NCI-H2029 treated with DMSO at 0.1 percent for 48 hours (cell line): ENCODE results near the gene CSNK1E.

ENCODE experiments used
- DNase-seq: peaks from one replicate; lab custom pipeline; 2025; lab: John Stamatoyannopoulos, UW

CSNK1E gene

DNA sequence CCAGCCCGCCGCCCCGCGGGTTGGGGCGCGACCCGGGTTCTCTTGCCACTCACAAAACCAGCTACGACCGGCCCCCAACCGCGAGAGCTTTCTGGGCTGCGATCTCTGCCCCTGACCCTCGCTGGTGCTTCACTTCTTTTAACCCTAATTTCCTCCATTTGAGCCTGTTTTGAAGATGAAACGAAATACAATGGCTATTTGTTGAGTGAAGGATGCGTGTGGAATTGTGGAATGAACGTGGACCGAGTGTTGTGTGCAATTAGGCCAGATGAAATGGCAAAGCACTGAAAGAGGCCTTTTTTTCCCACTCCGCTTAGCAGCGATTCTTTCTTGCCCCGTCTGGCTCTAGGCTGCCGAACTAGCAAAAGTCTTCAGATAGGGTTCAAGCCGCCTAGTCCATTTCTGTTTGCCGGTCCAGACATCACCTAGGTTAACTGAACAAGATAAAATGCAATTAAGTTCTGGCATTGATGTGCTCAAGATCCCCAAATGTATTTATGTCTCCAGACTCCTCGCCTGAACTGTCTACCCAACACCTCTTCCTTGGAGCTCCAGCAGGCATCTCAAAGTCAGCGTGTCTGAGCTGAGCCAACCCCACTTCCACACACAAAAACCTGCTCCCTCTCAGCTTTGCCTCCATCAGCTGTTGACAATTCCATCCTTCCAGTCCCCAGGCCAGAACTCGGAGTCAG, 44.0 kb downstream of the CSNK1E start:
- no peak for DNase-seq

DNA sequence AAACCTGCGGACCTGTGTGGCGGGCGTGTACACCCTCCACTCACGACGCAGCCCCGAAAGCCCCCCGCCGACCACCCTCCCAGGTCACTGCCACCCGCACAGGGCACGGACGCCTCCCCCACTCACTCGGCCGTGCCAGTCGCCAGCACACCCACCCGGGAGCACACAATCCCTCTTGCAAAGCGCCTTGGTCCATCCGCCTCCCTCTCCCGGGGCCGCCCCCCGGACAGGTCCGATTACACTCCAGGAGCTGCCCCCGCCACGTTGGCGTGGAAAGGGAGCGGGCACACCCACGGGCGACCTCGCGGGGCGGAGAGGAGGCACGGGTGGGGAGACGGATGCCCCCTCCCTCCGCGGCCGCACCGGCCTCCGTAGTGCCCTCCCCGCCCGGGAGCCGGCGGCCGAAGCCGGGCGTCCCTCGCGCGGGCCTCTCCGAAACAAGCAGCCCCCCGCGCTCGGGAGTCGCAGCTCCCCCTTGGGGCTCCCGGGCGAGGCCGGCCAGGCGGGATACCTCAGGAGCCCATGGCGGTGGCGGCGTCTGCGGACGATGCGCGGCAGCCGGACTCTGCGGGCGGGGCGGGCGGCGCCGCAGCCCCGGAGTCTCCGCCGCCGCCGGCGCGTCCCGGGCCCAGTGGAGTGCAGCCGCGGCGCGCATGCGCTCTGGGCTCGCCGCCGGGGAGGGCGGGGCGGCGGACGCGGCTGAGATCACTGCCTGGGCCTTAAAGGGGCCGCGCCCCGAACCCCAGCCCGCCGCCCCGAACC, 44.7 kb downstream of the CSNK1E start, which contains the start of gene TMEM184B:
Gene TMEM184B, minus strand, starts transcription at position 638 of the 762 bp plus-strand sequence. CDS start 25,049 bp downstream, outside the sequence.
- DNase-seq: peak; percentile 24

DNA sequence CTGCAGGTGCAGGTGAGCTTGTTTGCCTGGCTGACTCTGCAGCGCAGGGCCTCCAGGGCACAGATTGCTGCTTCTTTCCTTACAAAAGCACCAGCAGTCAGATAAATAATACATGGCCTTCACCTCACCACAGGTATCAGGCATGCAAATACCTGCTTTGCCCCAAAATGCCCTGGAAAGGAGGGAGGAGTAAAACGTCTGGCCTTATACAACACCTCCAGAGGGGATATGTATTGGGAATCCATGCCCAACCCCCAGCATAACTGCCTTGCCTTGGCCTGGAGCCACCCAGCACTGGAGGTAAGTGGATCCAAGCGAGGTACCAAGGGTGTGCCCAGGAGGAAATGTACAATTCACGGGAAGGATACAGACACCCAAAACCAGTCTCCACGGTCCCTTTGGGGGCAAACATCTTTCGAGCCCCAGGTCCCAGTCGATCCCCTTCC, 45.3 kb downstream of the CSNK1E start:
- peak; percentile 13 for DNase-seq

DNA sequence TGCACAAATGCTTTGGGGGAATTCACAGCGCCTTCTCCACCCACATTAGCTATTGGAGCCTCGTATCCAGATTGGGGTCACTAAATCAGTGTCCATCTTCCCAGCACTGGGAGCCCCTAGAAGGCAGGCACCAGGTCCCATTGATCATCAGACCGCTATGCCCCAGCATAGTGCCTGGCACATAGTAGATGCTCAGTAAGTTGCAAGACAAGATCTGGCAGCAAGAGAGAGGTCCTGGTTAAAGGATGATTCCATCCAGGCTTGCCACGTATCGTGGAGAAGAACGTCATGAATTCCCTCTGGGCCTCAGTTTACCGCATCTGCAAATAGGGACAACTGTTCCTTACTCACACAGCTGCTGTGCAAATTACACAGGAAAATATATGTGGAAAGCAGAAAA, 46.1 kb downstream of the CSNK1E start:
- no peak for DNase-seq

DNA sequence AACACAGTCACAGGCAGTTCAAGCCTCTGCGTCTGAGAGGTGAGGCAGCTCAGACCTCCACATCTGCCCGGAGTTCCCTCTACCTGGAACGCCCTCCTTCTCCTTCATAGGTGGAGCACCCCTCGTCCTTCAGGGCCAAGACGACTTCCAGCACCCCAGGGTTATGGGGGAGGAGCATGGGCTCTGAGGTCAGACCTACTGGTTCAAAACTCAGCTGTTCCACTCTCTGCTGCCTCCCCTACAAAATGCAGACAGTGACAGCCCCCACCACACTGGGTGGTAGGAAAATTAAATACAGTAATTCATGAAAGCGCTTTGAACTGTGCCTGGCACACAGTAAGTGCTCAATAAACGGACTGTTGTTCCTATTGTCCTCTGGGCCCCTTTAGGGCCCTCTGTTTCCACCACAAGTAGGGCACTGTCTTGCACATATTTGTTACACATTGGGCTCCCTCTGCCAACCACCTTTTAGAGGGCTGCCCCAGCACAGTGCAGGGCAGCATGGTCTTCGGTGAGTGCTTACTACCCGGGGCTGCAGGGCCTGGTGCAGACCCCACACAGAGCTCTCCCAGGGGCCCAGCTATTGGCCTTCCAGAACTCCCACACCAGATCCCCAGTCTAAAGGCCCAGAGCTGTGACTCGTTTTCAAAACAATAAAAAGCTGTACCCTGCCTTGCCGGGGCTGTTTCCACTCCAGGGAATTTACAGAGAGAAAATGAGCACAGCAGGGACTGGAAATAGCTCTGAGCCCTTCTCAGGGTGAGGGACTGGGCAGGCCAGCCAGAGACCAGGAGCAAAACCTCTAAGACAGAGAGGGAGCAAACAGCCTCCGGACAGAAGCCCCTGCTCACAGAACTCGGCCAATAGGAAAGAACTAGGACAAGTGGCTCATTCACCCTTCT, 46.9 kb downstream of the CSNK1E start:
- no peak for DNase-seq

DNA sequence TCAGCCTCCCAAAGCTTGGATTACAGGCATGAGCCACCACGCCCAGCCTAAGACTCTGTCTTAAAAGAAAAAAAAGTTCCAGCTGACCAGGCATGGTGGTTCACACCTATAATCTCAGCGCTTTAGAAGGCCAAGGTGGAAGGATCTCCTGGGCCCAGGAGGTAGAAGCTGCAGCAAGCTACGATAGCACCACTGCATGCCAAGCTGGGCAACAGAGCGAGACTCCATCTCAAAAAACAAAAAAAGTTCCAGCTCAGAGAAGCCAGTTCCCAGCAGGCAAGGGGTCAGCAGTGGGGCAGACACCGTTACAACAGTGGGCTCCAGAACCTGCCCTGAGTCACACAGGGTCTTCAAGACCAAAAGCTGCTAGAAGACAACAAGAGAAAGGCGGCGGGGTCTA, 47.8 kb downstream of the CSNK1E start:
- DNase-seq: no peak

DNA sequence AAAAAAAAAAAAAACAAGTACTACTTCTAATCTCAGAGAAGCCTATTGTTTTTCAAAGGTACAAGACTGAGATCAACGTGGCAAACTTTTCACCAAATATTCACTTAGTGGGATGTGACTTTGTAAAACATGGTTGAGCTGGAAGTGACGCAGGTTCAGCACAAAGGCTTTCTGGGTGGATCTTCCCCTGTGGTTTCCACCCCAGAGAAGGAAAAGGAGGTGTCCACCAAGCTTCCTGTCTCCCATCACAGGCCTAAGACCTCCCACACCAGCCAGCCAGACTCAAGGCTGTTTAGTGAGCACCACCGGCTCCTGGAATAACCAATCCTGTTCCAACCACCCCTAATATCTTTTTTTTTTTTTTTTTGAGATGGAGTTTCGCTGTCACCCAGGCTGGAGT, 50.1 kb downstream of the CSNK1E start:
- no peak for DNase-seq

DNA sequence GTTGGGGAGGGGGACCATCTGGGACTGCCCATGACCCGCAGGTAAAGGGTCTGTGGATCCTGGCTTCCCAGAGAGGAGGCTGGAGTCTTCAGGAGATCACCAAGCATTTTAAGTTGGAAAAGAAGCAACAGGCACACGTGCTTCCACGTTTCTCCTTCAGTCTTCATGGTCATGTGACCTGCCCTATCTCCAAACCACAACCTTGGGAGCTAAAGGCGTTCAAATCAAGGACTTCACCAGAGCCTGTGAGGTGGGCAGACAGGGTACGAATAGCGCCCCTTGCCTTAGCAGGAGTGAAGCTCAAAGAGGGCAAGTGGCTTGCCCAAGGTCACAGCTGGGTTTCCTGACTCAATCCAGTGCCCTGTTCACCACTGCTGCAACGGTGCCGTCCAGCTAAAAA, 51.1 kb downstream of the CSNK1E start:
- DNase-seq: no peak

DNA sequence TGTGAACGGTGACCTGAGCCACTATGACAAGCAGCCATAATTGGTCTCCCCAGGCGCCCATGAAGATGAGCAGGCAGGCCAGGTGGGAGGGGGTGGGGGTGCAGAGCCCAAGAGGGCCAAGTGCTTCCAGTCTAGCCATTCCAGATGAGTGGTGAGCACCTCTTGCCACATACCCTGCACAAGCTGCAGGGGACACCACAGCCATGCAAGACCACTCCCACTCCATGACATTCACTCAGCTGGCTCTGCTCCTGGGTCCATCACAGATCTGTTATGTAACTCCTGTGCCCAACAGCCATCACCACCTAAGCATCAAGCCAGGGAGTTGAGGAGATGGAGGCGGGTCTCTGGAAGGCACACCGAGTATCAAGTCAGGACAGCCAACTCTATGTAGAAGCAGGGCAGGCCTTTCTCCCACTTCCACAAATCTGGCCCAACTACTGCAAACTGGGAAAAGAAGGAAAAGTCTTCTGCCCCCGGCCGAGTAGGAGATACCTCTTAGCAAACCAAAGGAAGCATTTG, 52.9 kb downstream of the CSNK1E start:
- no peak for DNase-seq

DNA sequence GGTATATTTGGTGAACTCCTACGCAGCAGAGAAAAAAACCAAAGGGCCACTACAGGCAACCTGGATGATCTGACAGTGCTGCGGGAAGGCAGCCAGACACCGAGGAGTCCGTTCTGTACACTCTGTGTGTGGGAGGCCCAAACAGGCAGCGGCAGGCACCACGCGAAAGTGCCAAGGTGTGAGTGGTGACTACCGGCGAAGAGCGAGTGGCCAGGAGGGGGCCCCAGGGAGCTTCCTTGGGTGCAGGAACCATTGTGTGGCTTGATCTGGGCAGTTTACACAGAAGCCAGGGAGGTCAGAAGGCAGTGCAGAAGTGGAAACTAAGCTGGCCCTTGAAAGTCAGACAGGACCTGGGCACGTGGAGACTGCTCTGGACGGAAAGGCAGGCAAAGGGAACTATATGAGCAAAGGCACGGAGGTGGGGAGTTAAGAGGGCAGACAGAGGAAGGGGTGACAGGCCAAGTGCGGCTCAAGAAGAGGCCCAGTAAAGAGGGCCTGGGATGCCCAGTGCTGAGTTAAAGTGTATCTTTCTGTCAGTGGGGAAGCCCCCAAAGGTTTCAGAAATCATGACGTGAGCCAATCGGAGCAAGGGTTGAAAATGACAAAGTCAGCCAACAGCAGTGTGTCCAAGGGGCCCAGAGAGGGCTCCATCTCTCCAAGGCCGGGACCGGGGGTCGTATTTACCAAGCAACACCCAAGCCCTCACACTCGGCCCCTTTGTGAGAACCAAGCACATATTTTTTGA, 55.0 kb downstream of the CSNK1E start:
- DNase-seq: no peak

DNA sequence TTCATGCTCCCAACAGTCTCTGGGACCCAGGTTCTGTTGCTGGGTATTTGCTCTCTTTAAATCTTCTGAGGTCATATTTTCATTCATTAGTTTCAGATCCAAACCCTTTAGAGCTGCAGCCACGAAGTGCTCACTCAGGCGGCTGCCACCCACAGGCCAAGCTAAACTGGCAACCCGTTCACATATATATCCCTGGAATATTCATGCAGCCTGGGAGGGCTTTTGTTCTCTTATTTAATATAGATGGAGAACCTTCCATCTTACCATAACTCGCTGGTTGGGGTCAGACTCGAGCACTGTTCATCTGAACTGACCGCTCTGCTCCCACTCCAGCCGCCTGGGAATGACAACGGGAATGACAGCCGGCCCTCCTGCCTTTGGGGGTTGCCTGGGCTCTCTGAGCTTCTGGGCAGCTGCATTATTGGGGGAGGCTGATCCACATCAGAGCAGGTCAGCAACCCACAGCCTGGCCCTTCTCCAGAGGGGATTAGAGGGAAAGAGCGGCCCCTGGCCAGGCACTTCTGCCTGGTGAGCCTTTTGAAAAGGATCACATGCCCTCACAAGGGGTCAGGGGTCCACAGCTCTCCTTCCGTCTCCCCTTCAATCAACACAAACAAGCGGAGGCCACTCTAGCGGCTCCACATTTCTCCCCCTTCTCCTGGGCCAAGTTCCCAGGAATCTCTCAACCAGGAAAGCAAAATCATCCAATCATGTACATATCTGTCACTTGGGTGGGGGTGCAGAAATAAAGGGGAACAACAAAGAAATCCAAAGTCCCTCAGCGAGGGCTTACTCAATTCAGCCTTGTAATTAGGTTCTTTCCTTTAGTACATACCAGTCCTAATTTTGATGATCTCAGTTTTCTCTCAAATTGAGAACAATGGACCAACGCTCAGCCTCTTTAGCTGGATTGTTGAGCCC, 56.2 kb downstream of the CSNK1E start:
- no peak for DNase-seq

DNA sequence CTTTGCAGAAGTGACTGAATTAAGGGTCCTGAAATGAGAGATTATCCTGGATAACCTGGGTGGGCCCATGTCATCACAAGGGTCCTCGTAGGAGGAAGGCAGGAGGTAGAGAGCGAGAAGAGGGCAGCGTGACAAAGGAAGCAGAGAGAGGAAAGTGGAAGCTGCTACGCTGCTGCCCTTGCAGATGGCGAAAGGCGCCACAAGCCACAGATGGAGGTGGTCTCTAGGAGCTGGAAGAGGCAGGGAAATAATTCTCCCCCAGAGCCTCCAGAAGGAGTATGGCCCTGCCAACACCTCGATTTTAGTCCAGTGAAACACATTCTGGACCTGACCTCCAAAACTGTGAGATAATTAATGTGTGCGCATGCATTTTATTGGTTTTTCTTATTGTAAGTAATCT, 57.9 kb downstream of the CSNK1E start:
- no peak for DNase-seq

DNA sequence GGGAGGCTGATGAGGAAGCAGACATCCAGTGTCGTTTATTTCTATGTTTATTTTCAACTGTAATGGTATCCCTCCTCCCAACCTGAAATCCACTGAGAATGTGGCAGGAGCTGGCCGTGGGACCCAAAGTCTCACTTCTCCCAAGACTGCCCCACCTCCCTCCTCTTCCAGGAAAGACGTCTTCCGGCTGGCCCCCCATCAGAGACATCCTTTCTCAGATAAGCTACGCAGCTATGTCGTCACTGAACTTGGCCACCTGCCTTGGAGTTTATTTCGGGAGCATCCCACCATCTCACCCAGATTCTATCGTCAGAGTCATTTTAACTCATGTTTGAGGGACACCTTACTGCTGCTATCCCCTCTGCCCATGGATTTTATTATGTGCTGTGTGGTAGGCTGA, 58.3 kb downstream of the CSNK1E start:
- DNase-seq: no peak

DNA sequence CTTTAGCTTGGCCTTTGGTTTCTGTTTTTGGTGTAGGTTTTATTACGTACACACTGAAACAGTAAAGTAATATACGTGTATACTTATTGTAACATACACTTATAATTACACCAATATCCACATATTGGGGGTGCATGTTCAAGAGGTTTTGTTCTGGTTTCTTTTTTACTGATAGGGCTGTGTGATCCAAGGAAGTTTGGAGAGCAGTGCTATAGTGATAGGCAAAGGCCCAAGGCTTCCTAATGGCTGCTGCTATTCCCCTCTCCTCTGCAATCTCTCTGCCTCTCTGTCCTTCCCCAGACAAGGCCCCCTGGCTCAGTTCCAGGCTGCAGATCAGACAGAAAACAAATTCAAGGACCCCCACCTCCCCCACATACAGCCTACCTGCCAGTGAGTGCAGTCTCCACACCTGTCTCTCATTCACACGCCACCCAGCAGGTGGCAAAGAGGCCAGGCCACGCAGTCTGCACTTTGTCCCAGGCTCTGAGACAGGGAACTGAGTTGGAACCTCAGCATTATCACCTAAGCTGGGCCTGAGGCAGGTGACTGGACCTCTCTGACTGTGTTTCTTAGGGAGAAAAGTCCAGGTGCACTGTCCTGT, 59.5 kb downstream of the CSNK1E start:
- DNase-seq: peak; percentile 44

DNA sequence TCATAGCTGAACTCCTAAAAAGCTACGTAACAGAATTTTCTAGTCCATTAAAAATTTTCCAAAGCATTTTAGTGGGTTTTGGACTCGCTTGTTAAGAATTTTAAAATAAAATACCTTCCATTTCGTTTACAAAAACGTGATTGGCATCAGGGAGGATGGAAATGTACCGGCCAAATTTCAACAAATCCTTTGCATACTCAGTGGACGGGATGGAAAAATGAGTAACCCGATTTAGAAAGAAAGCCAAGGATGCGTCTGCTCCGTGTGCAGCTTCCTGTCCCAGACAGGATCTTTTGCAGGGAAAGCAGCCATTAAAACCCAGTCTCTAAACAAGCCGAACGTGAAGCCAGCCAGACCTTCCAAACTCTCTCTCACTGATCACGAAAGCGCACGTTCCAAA, 60.1 kb downstream of the CSNK1E start:
- no peak for DNase-seq

DNA sequence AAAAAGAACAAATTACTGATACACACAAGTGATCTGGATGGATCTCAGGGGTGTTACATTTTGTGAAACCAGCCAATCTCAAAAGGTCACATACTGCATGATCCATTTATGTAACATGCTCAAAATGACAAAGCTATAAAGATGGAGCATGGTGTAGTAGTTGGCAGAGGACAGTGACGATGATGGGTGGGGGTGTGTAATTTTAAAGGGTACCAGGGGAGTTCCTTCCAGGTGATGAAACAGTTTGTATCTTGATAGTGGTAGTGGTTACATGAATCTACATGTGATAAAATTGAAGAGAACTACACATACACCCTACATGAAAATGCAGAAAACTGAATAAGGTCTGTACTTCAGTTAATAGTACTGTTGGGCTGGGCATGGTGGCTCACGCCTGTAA, 61.5 kb downstream of the CSNK1E start:
- no peak for DNase-seq

DNA sequence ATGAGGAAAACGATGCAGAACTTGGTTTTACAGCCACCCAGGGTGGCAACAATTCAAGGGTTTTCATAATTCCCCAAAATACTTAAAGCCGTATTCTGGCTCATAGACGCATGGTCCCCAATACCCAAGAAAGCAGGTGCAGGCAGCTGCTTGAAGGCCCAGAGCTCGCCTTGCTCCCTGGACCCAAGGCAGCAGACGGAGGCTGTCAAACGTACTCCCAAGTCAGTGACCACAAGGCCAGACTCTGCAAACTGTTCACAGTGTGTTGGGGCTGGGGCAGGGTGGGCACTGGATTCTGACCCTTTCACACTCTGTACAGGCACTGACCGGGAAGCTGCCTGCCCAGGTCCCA, 65.9 kb downstream of the CSNK1E start:
- no peak for DNase-seq

DNA sequence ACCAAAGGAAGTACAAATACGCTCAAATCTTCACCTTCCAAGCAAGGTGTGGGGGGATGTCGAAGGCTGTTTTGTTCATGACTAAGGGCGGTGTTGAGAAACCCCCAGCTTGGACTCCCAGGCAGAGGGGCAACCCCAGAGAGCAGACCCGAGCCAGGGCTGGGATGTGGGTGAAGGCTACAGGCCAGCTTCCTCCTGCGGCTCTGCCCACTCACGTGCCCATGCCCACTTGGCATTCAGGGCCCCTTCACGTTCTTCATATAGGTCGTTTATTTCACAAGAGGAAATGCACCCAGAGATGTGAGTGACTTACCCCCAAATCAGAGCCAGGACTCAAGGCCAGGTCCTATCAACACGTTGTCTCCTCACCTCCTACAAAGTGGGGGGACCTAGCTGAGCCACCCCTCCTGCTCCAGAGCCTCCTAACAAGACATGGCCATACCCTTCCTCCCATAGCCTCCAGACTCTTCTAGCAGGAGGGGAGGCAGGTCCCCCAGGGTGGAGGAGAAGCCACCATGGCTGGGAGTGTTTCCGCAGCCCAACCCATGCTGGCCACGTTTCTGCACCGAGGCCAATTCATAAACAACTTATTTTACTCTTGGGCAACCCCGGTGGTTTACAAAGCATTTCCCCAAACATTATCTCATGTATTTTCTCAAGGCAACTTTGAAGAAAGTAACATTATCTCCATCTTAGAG, 66.4 kb downstream of the CSNK1E start:
- no peak for DNase-seq
